ENCODE data around the gene PLXDC2.

PLXDC2 gene

DNA sequence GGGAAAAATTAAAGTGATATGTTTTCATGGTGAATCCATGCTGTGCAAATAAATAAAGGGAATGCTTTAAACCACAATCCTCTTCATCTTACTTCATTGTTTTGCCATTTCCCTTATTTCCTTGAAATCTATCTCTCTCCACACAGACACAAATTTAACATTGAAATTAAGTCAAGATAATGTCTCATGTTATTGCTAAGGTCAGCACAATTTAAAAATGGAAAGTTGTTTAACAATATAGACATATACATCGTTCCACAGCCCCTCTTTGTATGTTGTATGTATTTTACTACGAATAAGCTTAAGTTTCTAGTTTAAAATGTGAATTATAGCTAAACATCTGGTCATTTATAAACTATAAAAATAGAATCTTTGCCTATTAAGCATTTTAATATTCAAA lies 256.9 kb downstream of the PLXDC2 start:
- DNase-seq, result no peak

GRCh38 chr10:20075713-20076112 lies 259.5 kb downstream of the PLXDC2 start:
- DNase-seq, result no peak

GRCh38 chr10:20084451-20084850 lies 268.2 kb downstream of the PLXDC2 start:
- DNase-seq, result no peak

GRCh38 chr10:20085115-20085514 lies 268.9 kb downstream of the PLXDC2 start:
- DNase-seq, result no peak

GRCh38 chr10:20087353-20087752 lies 271.1 kb downstream of the PLXDC2 start:
- no peak for DNase-seq

- no peak for DNase-seq
Measured at GRCh38 chr10:20088061-20088701, 271.9 kb downstream of the PLXDC2 start.

DNA sequence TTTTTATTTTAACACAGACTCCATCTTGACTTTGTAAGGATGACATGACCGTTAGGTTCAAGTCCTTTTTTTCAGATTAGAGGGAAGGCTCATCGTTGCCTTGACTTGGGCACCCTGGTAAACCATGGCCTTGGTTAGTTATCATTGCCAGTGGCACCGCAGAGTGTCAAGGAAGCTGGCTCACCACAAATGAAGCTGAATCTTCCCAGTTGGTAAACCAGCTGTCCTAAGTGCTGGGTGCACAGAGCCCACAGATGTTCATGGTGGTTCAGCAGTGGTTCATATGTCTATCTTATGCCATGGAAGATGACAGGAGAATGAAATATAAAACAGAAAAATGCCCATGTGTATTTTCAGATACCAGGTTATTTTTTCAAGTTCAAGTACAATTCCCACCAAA lies 273.6 kb downstream of the PLXDC2 start:
- no peak for DNase-seq

GRCh38 chr10:20090831-20091230 lies 274.6 kb downstream of the PLXDC2 start:
- DNase-seq, result no peak

GRCh38 chr10:20091698-20092097 lies 275.5 kb downstream of the PLXDC2 start:
- no peak for DNase-seq

GRCh38 chr10:20093600-20093999 lies 277.4 kb downstream of the PLXDC2 start:
- no peak for DNase-seq

- DNase-seq, result no peak
Measured at GRCh38 chr10:20094226-20094976, 278.2 kb downstream of the PLXDC2 start.

DNA sequence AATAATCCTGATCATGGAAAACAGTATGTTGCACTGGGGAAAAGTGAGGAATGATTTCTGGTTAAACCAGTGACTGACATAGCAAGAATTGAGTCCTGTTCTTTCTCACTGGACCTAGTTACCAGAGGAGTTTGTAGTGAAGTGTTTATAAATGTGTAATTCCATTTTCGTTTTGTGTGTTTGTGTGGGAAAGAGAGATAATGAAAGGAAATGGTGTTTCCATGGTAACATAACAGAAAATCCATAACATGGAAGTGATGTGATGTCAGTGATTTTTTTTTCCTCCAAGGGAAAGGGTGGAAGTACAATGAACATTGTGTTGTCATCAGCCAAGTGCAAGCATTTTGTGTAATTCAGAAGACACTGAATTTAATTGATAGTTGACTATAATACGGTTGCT lies 283.9 kb downstream of the PLXDC2 start:
- no peak for DNase-seq

DNA sequence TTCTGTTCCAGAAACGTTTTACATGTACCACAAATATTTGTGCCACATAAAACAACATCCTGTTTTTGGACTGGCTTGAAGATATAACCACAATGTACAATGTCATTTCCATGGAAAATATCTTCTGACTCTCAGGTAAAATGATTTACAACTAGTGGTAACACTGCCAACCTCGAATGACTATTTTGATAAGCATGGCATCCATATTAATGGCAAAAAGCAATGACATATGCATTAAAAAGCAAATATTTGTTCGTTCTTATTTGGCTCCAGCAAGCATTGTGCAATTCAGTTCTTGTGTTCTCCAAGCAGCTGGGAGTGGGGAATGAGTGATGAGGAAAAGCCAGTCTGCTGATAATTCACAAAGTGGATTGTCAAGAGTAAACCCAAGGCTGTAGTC lies 289.0 kb downstream of the PLXDC2 start:
- no peak for DNase-seq

DNA sequence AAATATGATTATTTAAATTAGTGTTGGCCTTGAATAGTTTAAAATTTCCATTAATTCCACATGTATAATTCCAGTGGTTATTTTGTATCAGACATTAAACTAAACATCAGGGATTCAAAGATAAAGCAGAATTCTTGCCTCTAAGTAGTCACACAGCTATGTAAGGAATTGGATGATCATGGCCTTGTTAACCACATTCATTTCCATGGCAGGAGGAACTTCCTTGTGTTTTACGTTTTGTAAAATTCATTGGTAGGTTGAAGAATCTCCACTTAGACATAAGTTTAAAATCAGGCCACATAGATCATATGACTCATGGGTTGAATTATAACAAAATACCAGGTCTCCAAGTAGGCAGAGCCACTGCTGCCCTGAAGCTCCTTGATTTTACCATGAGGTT lies 289.7 kb downstream of the PLXDC2 start:
- no peak for DNase-seq

- no peak for DNase-seq
Measured at GRCh38 chr10:20108021-20108420, 291.8 kb downstream of the PLXDC2 start.

DNA sequence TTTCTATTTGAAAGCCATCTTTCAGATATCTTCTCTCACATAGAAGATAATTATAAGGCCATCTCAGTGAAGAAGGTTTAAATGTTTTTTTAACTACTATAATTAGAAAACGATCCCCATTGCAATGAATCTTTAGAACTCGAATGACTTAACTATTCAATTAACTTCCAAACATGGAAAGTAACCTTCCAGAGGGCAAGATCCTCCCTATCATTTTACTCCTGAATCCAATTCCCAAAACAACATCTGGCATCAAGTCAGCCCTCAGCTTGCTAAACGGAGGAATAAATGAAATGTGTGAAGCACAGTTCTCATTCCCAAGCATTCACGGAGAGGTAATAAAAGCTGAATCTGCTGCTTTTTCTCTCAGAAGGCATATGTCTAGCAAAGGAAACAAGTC lies 293.4 kb downstream of the PLXDC2 start:
- no peak for DNase-seq

GRCh38 chr10:20110125-20111100 lies 294.2 kb downstream of the PLXDC2 start:
- DNase-seq, result no peak

- DNase-seq, result no peak
Measured at GRCh38 chr10:20114179-20114578, 297.9 kb downstream of the PLXDC2 start.

- DNase-seq, result no peak
Measured at GRCh38 chr10:20115894-20116293, 299.7 kb downstream of the PLXDC2 start.

DNA sequence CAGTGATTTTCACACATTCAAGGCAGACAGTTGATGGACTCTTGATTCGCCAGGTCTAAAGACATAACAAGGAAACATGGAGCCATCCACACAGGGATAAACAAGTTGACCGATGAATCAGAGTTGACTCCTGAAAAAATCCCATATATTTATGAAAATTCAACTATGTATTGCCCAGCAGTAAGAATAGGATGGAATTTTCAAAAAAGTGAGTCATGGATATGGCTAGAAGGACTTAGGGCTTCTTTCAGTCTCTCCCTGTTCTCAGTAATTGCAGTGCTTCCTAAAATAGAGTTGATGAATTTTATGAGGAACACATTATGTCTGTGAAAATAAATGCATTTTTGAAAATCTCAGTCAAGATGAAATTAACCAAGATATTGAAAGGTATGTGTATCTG lies 301.2 kb downstream of the PLXDC2 start:
- DNase-seq, result no peak

- no peak for DNase-seq
Measured at GRCh38 chr10:20118119-20118518, 301.9 kb downstream of the PLXDC2 start.

DNA sequence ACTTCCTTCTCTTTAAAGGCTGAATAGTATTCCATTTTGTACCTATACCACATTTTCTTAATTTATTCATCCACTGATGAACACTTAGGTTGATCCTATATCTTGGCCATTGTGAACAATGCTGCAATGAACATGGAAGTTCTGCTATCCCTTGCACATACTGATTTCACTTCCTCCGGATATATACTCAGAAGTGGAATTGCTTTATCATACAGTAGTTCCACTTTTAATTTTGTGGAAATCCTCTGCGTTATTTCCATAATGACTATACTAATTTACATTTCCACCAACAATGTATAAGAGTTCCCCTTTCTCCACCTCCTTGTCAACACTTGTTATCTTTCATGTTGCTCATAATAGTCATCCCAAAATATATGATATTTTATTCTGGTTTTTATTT lies 312.6 kb downstream of the PLXDC2 start:
- DNase-seq, result no peak

DNA sequence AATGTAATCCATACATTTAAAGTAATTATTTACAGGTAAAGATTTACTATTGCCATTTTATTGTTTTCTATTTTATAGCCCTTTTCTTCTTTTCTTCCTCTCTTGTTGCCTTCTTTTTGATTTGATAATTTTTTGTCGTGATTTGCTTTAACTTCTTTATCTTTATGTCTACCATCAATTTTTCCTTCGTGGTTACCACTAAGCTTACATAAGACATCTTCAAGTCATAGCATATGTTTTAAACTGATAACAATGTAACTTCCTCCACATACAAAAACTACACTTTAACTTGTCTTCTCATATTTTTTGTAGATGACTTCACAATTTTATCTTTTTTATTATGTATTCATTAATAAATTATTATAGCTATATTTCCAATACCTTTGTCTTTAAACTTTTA lies 316.6 kb downstream of the PLXDC2 start:
- DNase-seq, result no peak

Measured in NCI-H2227 treated with DMSO at 0.1 percent for 48 hours (cell line).